Hepatic stellate cell (primary cell): ENCODE measurements around the gene TMEM123.

Source experiments
- DNase-seq: peaks from one replicate; pipeline ENCODE4 v3.0.0; 2011; ENCODE audit warnings: low spot score

Gene TMEM123

GRCh38 chr11:102359372-102359771, 93.2 kb downstream of the TMEM123 start:
- DNase-seq, result no peak

GRCh38 chr11:102357116-102357515, 95.4 kb downstream of the TMEM123 start:
- DNase-seq, result no peak

GRCh38 chr11:102347462-102348370, 104.8 kb downstream of the TMEM123 start:
- DNase-seq, result peak; percentile 16

GRCh38 chr11:102346748-102347461, 105.7 kb downstream of the TMEM123 start, which contains the start of gene BIRC2:
TSS of gene BIRC2 (plus strand) at chr11:102347214. CDS start at chr11:102349855, 2,641 bp downstream.
- peak; percentile 75 for DNase-seq

GRCh38 chr11:102346456-102346747, 106.2 kb downstream of the TMEM123 start:
- no peak for DNase-seq
